Neural cell (in vitro differentiated cells): Measurements from ENCODE around the gene CRHR1.

Source experiments
- RAD21 ChIP-seq: fragments of 450-650 bp; conservative IDR thresholded peaks from 2 replicates; pipeline ENCODE4 v1.6.1; 2014; ENCODE audit warnings: antibody characterized with exemption, mild to moderate bottlenecking, moderate library complexity
- TF ChIP-seq, protein P1 (sequence below): fragments of 450-650 bp; IDR thresholded peaks from 2 replicates; pipeline ENCODE4 v1.5.1; 2014; ENCODE audit warnings: antibody characterized with exemption, mild to moderate bottlenecking, moderate library complexity; ENCODE audit not compliant: poor library complexity, severe bottlenecking

DNA sequence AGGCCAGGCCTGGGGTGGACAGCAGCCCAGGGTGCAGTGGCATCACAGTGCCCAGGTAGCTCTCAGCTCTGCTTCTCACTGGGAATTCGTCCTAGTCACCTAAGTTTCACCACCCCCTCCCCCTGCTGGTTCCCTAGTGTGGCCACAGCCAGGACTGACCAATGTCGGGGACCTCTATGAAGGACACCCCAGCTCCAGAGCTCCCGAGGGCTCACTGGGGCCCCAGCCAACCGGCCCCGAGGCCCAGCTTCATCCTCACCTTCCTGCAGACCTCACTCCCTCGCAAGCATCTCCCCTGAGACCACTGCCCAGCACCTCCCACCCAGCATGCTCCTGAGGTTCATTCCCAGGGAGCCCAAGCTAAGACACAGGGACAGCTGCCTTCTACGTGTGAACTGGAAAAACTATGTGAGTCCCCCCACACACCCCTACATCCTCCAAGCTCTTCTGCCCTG is 65.4 kb downstream of the CRHR1 start:
- TF ChIP-seq, protein P1, sequence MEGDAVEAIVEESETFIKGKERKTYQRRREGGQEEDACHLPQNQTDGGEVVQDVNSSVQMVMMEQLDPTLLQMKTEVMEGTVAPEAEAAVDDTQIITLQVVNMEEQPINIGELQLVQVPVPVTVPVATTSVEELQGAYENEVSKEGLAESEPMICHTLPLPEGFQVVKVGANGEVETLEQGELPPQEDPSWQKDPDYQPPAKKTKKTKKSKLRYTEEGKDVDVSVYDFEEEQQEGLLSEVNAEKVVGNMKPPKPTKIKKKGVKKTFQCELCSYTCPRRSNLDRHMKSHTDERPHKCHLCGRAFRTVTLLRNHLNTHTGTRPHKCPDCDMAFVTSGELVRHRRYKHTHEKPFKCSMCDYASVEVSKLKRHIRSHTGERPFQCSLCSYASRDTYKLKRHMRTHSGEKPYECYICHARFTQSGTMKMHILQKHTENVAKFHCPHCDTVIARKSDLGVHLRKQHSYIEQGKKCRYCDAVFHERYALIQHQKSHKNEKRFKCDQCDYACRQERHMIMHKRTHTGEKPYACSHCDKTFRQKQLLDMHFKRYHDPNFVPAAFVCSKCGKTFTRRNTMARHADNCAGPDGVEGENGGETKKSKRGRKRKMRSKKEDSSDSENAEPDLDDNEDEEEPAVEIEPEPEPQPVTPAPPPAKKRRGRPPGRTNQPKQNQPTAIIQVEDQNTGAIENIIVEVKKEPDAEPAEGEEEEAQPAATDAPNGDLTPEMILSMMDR: no peak
- TF ChIP-seq RAD21: no peak
